NCI-H187 treated with DMSO at 0.1 percent for 48 hours (cell line): ENCODE data around the gene GPX3.

Experiments
- DNase-seq: peaks from one replicate; lab custom pipeline; 2025; lab: John Stamatoyannopoulos, UW

The GPX3 gene

GRCh38 chr5:151034422-151035379 is 14.3 kb downstream of the GPX3 start:
- no peak for DNase-seq

GRCh38 chr5:151036556-151036955 is 16.2 kb downstream of the GPX3 start:
- no peak for DNase-seq

DNA sequence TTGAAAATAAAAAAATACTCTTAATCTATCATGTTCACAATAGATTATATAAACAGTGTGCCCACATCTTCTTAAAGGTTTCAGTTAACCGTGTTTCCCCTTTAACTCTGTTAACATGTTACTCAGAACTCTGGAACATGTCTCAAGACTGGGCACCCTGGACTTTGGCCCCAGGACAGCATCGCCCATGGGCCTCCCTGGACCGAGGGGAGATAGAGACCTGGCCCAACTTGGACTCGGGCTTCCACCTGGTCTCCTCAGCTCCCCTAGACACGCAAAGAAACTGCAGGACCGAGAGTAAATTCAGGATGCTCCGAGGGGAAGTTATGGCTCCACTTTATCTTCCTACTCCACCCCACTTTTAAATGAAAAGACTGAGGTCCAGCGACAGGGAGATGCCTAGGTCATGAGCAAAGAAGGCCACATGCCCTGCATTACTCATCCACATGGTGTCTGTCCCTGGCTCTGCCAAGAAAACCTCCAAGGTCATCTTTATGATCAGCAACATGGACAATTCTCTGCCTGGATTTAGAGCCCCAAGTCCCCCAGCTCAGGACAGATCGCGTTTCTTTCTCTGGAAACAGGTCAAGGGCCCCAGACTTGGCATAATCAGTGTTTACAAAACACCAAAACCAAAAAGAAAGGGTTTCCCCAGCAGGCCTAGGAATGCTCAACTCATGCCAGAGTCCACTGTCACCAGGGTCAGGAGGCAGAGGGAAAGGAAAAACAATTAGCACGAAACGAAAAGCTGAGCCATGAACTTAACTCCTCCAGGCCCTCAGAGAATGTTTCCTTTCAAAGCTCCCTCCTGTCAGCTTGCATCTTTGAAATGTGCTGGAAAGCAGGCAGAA is 17.4 kb downstream of the GPX3 start:
- no peak for DNase-seq

- no peak for DNase-seq
Measured at GRCh38 chr5:151038412-151038745, 18.0 kb downstream of the GPX3 start.

DNA sequence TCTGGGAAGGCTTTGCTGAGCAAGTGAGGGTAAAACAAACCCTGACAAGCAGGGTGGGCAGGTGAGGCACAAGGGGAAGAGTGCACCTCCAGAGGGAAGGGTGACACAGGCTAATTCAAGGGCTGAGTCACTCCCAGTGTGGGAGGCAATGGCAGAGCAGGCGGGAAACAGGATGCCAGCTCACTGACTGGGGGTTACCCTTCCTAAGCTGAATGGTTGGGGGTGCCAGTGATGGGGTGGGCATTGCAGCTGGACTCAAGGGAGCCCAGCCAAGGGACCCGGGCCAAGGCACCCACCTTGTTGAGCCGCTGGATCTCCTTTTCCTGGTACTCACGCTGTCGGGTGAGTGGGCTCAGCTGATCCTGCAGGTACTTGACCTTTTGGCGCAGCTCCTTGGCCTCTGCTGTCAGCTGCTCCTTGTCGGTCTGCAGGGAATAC is 18.4 kb downstream of the GPX3 start:
- DNase-seq: no peak

DNA sequence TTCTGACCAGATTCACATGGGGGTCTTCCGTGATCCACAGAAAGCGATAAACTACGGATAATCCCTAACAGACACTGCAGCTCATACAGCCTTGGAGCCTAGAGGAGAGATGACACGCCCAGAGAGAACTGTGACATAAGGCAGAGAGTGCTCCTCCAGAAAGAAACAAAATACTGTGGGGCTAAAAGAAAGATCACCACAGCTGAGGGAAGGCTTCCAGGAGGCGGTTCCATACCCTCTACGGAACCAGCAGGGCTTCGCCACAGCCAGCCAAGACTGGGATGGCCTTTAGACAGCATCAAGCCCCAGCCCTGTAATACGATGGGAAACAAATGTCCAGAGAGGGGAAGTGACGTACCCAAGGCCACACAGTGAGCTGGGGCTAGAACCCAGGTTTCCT is 19.3 kb downstream of the GPX3 start:
- no peak for DNase-seq

DNA sequence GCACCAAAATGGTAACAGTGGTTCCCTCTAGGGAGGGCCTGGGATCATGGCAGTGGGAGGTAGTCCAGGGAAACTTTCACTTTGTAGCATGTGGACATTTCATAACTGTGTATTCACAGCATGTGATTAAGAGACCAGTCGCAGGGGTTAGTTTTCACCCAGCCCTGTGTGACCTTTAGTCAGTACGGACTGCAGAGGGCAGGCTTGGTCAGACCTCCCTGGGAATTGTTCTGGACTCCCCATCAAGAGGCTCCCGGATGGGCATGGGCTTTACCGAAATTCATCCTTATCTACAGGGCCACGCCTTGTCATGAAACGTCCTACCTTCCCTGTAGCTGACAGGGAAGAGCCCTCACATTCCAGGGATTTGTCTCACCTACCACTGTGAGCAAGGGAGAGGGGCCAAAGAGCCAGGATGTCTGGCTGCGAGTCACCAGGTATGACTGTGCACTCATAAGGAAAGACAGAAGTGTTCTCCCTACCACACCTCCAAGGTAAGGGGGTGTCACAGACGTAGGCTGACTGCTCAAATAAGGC is 19.9 kb downstream of the GPX3 start:
- no peak for DNase-seq

DNA sequence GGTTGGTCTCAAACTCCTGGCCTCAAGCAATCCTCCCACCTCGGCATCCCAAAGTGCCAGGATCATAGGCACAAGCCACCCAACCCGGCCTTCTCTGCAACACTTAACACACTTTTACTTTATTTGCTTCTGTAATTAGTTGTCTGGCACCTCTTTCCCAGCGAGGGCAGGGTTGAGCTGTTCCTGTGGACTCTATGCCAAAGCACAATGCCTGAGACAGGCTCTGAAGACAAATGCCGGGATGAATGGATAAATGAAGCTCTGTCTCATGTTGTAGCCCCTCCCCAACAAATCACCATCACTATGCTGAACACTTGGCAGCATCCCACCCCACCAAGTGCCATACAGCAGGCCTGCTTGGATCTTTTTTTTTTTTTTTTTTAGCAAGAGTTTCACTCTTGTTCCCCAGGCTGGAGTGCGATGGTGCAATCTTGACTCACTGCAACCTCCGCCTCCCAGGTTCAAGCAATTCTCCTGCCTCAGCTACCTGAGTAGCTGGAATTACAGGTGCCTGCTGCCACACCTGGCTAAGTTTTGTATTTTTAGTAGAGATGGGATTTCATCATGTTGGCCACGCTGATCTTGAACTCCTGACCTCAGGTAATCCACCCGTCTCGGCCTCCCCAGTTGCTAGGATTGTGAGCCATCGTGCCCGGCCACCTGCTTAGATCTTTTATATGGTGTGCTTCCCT is 21.3 kb downstream of the GPX3 start:
- no peak for DNase-seq

- DNase-seq: no peak
Measured at GRCh38 chr5:151042453-151043093, 22.2 kb downstream of the GPX3 start.

DNA sequence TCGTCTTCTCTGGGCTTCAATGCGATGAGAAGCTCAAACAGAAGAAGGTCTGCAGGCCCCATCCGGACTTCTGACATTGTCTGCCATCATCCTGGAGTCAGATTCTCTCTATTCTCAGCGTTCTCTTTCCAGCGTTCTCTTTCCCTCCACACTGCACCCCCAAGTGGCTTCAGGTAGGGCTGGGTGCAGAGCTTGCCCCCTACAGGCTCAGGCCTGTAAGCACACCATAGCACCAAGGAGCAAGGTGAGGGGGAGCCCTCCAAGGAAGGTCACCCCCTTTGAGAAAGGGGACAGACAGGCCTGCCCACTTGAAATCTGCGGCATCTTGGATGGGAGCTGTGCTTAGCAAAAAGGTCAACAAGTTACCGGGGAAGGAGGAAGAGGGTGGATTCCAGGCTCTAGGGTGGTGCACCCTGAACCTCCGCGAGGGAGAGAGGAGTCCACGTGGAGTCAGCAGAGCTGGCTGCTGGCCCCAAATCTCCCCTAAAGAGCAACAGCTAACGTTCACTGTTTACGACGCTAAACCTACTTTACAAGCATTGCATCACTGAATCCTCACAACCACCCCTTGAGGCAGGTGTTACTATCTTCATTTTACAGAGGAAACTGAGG is 27.5 kb downstream of the GPX3 start:
- DNase-seq: no peak

DNA sequence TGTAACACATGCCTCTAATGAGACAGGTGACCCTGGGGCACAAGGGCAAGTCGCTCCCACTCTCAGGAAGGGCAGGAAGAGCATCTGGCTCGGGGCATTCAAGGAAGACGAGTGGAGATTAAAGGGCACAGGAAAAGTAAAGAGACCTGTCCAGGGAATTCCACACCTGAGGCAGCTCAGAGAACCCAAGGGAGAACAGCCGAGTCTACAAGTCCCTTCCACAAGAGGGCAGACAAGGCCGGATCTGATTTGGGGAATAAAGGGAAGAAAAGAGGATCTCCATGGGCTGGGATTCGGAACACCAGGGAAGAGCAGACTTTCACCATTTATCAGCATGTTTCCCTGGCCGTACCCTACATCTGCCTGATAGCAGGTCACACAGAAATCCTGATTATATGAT is 28.1 kb downstream of the GPX3 start:
- DNase-seq: no peak

- DNase-seq: no peak
Measured at GRCh38 chr5:151051066-151051930, 30.9 kb downstream of the GPX3 start.

DNA sequence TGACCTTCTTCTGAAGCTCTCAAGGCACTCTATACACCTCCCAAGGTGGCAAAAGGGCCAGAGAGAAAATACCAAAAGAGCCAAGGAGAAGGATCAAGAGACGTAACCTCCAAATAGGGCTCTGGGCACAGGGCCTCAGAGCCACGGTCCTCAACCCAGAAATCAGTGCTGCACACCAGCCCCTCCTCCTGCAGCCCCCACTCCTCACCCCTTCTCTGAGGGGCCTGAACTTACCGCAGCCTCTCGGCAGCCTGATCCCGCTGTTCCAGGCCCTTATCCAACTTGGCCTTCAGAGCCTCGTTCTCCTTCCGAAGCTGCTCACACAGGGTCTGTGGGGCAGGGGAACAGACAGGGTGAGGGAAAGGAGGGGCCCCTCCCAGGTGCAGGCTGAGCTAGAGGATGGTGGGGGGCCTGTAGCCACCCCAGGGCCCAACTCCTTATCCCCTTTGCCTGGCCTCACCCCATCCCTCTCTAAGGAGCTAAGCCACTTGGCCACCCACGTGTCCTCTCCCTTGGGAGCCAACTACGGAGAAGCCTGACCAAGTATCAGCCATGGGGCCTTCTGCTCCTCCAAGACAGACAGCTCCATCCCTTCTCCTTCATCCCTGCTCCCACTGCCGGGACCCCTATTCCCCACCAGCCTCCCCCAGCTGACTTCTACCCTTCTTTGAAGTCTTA is 31.7 kb downstream of the GPX3 start:
- DNase-seq: no peak

DNA sequence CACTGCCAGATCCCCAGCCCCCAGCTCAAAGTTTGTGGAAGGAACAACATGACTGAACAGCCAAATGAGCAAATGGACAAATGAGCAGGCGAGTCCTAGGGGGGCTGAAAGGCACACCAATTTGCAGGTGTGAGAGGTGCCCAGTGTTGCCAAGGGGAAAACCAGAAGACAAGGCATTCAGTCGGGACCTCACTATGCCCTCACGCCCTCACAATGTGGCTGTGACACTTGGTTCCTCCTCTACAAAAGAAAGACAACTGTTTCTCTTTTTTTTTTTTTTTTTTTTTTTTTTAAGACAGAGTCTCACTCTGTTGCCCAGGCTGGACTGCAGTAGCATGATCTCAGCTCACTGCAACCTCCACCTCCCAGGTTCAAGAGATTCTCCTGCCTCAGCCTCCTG is 32.4 kb downstream of the GPX3 start:
- DNase-seq: no peak

DNA sequence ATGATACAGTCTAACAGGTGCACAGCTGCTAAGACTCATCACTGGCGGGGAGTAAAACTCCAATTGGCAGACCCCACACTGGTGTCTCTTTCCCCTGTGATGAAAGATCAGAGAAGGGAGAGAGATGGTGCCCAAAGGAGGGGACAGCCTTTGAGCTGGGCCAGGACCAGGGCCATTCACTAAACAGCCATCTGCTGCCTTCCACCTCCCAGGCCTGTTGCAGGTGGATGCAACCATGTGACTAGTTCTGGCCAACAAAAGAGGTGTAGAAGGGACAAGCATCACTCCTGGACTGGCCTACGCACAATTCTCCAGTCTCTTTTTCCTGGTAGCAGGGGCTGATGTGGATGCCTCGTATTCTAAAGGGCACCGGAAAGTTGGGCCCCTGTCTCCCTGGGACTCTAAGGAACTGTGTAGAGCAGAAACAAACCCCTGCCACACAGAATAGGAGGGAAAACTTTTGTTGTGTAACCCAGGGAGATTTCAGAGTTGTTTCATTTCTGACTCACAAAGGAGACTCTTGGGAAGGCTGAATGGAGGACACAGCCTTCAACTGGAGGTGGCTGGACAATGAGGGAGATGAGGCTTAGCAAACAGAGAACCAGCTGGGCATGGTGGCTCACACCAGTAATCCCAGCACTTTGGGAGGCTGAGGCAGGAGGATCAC is 33.5 kb downstream of the GPX3 start:
- no peak for DNase-seq

DNA sequence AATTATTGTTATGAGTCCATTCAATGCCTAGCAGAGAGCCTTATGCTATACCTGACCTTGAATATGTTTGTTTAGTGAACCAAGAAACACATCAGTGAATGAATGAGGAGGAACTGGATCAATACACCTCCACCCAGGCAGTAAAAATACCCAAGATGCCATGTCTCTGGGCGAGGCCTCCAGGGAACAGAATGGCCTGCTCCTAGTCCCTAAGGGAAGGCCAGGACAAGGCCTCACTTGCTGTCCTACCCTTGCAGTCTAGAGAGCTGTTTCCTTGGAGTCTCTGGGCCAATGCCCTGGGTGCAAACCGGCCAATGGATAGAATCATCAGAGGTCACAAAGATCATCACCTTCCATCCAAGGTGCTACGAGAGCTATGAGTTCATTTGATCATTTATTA is 34.3 kb downstream of the GPX3 start:
- DNase-seq: no peak

- DNase-seq: no peak
Measured at GRCh38 chr5:151055336-151055735, 34.9 kb downstream of the GPX3 start.

DNA sequence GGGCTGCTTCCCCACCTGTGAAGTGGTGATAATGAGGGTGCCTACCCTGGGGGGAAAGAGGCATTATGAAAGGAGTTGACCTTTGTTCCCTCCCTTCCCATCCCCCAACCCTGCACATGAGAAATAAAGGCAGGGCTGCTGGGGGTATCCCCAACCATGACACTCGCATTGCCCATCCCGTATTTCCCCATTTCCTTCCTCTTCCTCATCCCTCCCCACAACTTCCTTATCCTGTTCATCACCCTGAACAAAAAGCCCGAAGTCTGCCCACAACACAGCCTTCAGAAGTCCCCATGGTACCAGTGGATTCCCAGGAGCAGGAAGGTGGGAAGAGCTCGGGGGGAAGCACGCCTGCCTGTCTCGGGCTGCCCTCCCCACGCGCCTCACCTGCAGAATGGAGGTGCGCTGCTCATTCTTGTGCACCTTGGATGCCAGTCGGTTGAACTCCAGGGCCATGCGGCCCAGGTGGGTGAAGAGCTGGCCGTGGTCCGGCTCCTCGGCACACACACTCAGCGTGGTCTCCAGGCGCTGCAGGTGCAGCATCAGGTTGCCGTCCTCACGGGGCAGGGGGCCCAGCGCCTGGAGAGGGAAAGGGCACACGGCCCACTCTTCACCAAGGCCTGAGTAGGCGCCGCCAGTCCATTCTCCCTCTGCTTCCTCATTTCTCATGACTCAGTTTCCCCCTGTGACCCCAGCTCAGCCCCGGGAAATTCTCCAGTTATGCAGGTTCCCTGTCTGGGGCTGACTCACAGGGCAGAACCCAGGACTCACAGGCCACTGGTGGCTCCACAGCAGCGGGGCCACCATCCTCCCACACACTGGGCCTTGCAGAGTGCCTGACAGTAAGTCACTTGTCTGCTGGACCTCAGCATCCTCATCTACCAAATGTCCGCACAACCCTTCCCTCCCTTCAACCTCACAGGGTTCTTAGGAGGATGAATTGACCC is 36.3 kb downstream of the GPX3 start:
- no peak for DNase-seq
